Measurements from ENCODE around the gene MIER2.
A peak's percentile ranks its signal among the peaks of the same experiment; 100 is the strongest.

Gene MIER2

GRCh38 chr19:277581-278165 is 66.9 kb downstream of the MIER2 start:
- no peak overlapping the region for H3K23ac ChIP-seq (ENCODE audit: low read depth, low read length, poor library complexity)
- no peak overlapping the region for H3K4me2 ChIP-seq (ENCODE audit: insufficient read depth, low read length, poor library complexity, severe bottlenecking)
- no peak overlapping the region for H3K18ac ChIP-seq (ENCODE audit: low read length)
- H3K14ac ChIP-seq (ENCODE audit: low read length): no peak overlapping the region
- DNase-seq (ENCODE audit: low spot score): peak; percentile 63
- no peak overlapping the region for H3K4me3 ChIP-seq (ENCODE audit: low read length in 2 of 2)
- H4K91ac ChIP-seq (ENCODE audit: low read depth, low read length, poor library complexity): no peak overlapping the region
- no peak overlapping the region for H3K27ac ChIP-seq (replicated peaks; ENCODE audit: low read length)
- H3K9ac ChIP-seq (ENCODE audit: low read depth, low read length, poor library complexity): no peak overlapping the region
- H4K8ac ChIP-seq (ENCODE audit: low read depth, low read length): no peak overlapping the region
- H2BK120ac ChIP-seq (ENCODE audit: low read depth, low read length): no peak overlapping the region
- peaks cover 0 to 29% (median 14%) of the 10 kb centered on the region in 3 experiments for H3K27me3 ChIP-seq (ENCODE audit: control insufficient read depth in 3 of 3, insufficient read depth in 3 of 3, low read depth in 1 of 3, low read length in 3 of 3)
- H2AFZ ChIP-seq (ENCODE audit: low read length): no peak overlapping the region
- H3K4ac ChIP-seq (ENCODE audit: low read length): no peak overlapping the region
- H2BK15ac ChIP-seq (ENCODE audit: low read length): no peak overlapping the region
- WGBS, 2 donors (ENCODE audit: extremely low coverage in 2 of 2, insufficient read length in 2 of 2, insufficient replicate concordance in 1 of 2): no CpG with 5 or more reads among the region's 21 CpGs
- H2BK12ac ChIP-seq (ENCODE audit: low read length): no peak overlapping the region
- H2AK5ac ChIP-seq (ENCODE audit: low read depth, low read length): no peak overlapping the region
- H3K36me3 ChIP-seq (replicated peaks in 1 of 2; ENCODE audit: control insufficient read depth in 2 of 2, insufficient read depth in 2 of 2, low read length in 2 of 2): no peaks in the 10 kb centered on the region
- H3K79me1 ChIP-seq (ENCODE audit: low read depth, low read length): no peaks in the 10 kb centered on the region
- no peak overlapping the region for H2BK5ac ChIP-seq (ENCODE audit: low read length)
- H3K9me3 ChIP-seq (replicated peaks in 1 of 2; ENCODE audit: control insufficient read depth in 2 of 2, insufficient read depth in 1 of 2, low read depth in 1 of 2, low read length in 2 of 2): no peaks in the 10 kb centered on the region
- H3K4me1 ChIP-seq (ENCODE audit: control insufficient read depth in 2 of 2, insufficient read depth in 1 of 2, low read depth in 1 of 2, low read length in 2 of 2): peaks cover 9 to 14% of the 10 kb centered on the region in 2 donors

DNA sequence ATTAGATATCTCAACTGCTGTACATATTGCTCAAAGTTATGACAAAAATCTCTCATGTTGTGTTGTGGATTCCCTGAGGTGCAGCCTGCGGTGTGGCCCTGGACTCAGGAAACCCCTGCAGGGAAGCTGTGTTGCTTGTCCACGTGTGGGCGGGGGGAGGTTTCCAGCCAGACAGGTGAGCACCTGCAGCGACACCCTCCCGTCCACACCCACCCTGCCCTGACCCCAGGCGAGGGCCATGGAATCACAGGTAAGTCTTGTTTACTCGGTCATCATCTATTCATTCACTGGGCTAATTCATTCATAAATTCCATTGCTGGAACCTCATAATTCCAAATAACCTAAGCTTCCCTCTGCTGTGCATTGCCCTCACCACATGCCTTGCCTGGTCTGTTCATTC is 67.5 kb downstream of the MIER2 start:
- peaks cover 0 to 29% (median 12%) of the 10 kb centered on the region in 3 experiments for H3K27me3 ChIP-seq (ENCODE audit: control insufficient read depth in 3 of 3, insufficient read depth in 3 of 3, low read depth in 1 of 3, low read length in 3 of 3)
- no peaks in the 10 kb centered on the region for H3K36me3 ChIP-seq (replicated peaks in 1 of 2; ENCODE audit: control insufficient read depth in 2 of 2, insufficient read depth in 2 of 2, low read length in 2 of 2)
- no peak overlapping the region for H3K4me3 ChIP-seq (ENCODE audit: low read length in 2 of 2)
- WGBS, 2 donors (ENCODE audit: extremely low coverage in 2 of 2, insufficient read length in 2 of 2, insufficient replicate concordance in 1 of 2): no CpG with 5 or more reads among the region's 7 CpGs
- H3K14ac ChIP-seq (ENCODE audit: low read length): no peak overlapping the region
- no peak overlapping the region for H3K27ac ChIP-seq (replicated peaks; ENCODE audit: low read length)
- H3K18ac ChIP-seq (ENCODE audit: low read length): no peak overlapping the region
- H3K4me2 ChIP-seq (ENCODE audit: insufficient read depth, low read length, poor library complexity, severe bottlenecking): no peak overlapping the region
- no peak for DNase-seq (ENCODE audit: low spot score)
- H2AK5ac ChIP-seq (ENCODE audit: low read depth, low read length): no peak overlapping the region
- no peak overlapping the region for H4K8ac ChIP-seq (ENCODE audit: low read depth, low read length)
- no peaks in the 10 kb centered on the region for H3K9me3 ChIP-seq (replicated peaks in 1 of 2; ENCODE audit: control insufficient read depth in 2 of 2, insufficient read depth in 1 of 2, low read depth in 1 of 2, low read length in 2 of 2)
- H3K23ac ChIP-seq (ENCODE audit: low read depth, low read length, poor library complexity): no peak overlapping the region
- no peak overlapping the region for H2BK120ac ChIP-seq (ENCODE audit: low read depth, low read length)
- H2BK12ac ChIP-seq (ENCODE audit: low read length): no peak overlapping the region
- H3K4ac ChIP-seq (ENCODE audit: low read length): no peak overlapping the region
- H3K9ac ChIP-seq (ENCODE audit: low read depth, low read length, poor library complexity): no peak overlapping the region
- no peak overlapping the region for H2AFZ ChIP-seq (ENCODE audit: low read length)
- no peak overlapping the region for H2BK5ac ChIP-seq (ENCODE audit: low read length)
- H4K91ac ChIP-seq (ENCODE audit: low read depth, low read length, poor library complexity): no peak overlapping the region
- H3K4me1 ChIP-seq (ENCODE audit: control insufficient read depth in 2 of 2, insufficient read depth in 1 of 2, low read depth in 1 of 2, low read length in 2 of 2): peaks cover 9 to 14% of the 10 kb centered on the region in 2 donors
- H2BK15ac ChIP-seq (ENCODE audit: low read length): no peak overlapping the region
- H3K79me1 ChIP-seq (ENCODE audit: low read depth, low read length): no peaks in the 10 kb centered on the region

DNA sequence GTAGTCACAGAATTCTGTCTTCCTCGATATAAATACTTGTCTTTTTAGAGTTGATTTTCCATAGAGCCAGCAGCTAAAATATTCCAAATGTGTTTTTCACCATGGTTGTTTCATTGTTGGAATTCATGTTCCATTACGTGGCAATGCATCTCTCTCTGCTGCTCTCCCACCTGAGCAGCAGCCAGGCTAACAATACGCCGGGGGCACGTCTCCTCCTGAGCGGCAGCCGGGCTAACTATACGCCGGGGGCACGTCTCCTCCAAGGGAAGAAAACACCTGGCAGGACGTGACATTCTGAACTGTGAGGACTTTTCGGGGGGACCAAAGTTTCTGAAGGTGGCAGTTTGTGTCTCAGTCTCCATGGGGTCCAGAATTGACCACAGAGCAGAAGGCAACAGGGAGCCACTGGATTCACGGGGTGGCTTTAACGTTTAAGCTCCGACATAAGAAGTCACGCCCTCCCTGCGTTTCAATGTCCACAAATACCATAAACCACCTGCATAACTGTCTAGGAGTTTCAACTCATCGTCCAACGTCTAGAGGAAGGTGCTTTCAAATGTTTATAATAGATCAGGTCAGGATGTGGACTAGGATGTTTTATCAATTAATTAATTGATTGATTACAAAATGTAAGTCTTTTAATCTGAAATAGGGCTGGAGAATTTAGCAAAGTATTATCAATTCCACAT is 68.5 kb downstream of the MIER2 start:
- Histone ChIP-seq H2BK15ac (ENCODE audit: low read length) (no peak overlapping the region), H2AFZ (ENCODE audit: low read length) (no peak overlapping the region), H3K4me2 (ENCODE audit: insufficient read depth, low read length, poor library complexity, severe bottlenecking) (no peak overlapping the region), H2AK5ac (ENCODE audit: low read depth, low read length) (no peak overlapping the region), H3K27me3 (ENCODE audit: control insufficient read depth in 3 of 3, insufficient read depth in 3 of 3, low read depth in 1 of 3, low read length in 3 of 3) (peaks cover 0 to 29% (median 10%) of the 10 kb centered on the region in 3 experiments), H3K4me1 (ENCODE audit: control insufficient read depth in 2 of 2, insufficient read depth in 1 of 2, low read depth in 1 of 2, low read length in 2 of 2) (peaks cover 9 to 11% of the 10 kb centered on the region in 2 donors), H3K36me3 (replicated peaks in 1 of 2; ENCODE audit: control insufficient read depth in 2 of 2, insufficient read depth in 2 of 2, low read length in 2 of 2) (no peaks in the 10 kb centered on the region), H3K14ac (ENCODE audit: low read length) (no peak overlapping the region), H2BK120ac (ENCODE audit: low read depth, low read length) (no peak overlapping the region), H2BK12ac (ENCODE audit: low read length) (no peak overlapping the region), H3K9me3 (replicated peaks in 1 of 2; ENCODE audit: control insufficient read depth in 2 of 2, insufficient read depth in 1 of 2, low read depth in 1 of 2, low read length in 2 of 2) (no peaks in the 10 kb centered on the region), H3K18ac (ENCODE audit: low read length) (no peak overlapping the region), H3K4me3 (ENCODE audit: low read length in 2 of 2) (no peak overlapping the region), H3K27ac (replicated peaks; ENCODE audit: low read length) (no peak overlapping the region), H3K23ac (ENCODE audit: low read depth, low read length, poor library complexity) (no peak overlapping the region), H3K79me1 (ENCODE audit: low read depth, low read length) (no peaks in the 10 kb centered on the region), H3K4ac (ENCODE audit: low read length) (no peak overlapping the region), H3K9ac (ENCODE audit: low read depth, low read length, poor library complexity) (no peak overlapping the region), H4K8ac (ENCODE audit: low read depth, low read length) (no peak overlapping the region), H4K91ac (ENCODE audit: low read depth, low read length, poor library complexity) (no peak overlapping the region), H2BK5ac (ENCODE audit: low read length) (no peak overlapping the region)
- no CpG with 5 or more reads among the region's 19 CpGs for WGBS, 2 donors (ENCODE audit: extremely low coverage in 2 of 2, insufficient read length in 2 of 2, insufficient replicate concordance in 1 of 2)
- DNase-seq (ENCODE audit: low spot score): no peak

DNA sequence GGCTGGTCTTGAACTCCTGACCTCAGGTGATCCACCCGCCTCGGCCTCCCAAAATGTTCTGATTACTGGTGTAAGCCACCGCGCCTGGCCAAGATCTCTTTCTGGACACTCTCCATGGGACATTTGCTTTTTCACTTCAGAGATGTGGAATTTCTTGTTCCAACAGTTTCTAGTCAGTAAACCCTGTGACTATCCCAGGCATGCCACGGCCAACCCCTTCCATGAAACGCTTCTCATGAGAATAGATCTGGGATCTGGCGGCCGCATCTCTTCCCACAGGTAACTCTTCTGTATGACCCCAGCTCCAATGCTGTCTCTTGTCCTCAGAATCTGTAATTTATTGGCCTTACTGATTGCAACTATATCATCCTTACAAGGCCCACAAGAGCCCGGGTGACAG is 69.6 kb downstream of the MIER2 start:
- Histone ChIP-seq H2BK120ac (ENCODE audit: low read depth, low read length) (no peak overlapping the region), H2AFZ (ENCODE audit: low read length) (no peak overlapping the region), H3K27ac (replicated peaks; ENCODE audit: low read length) (no peak overlapping the region), H4K8ac (ENCODE audit: low read depth, low read length) (no peak overlapping the region), H3K9me3 (replicated peaks in 1 of 2; ENCODE audit: control insufficient read depth in 2 of 2, insufficient read depth in 1 of 2, low read depth in 1 of 2, low read length in 2 of 2) (no peaks in the 10 kb centered on the region), H3K9ac (ENCODE audit: low read depth, low read length, poor library complexity) (no peak overlapping the region), H3K4ac (ENCODE audit: low read length) (no peak overlapping the region), H2BK15ac (ENCODE audit: low read length) (no peak overlapping the region), H4K91ac (ENCODE audit: low read depth, low read length, poor library complexity) (no peak overlapping the region), H3K23ac (ENCODE audit: low read depth, low read length, poor library complexity) (no peak overlapping the region), H3K18ac (ENCODE audit: low read length) (no peak overlapping the region), H2BK5ac (ENCODE audit: low read length) (no peak overlapping the region), H3K79me1 (ENCODE audit: low read depth, low read length) (no peaks in the 10 kb centered on the region), H3K27me3 (ENCODE audit: control insufficient read depth in 3 of 3, insufficient read depth in 3 of 3, low read depth in 1 of 3, low read length in 3 of 3) (peaks cover 0 to 28% (median 9%) of the 10 kb centered on the region in 3 experiments), H2BK12ac (ENCODE audit: low read length) (no peak overlapping the region), H3K36me3 (replicated peaks in 1 of 2; ENCODE audit: control insufficient read depth in 2 of 2, insufficient read depth in 2 of 2, low read length in 2 of 2) (no peaks in the 10 kb centered on the region), H3K4me2 (ENCODE audit: insufficient read depth, low read length, poor library complexity, severe bottlenecking) (no peak overlapping the region), H2AK5ac (ENCODE audit: low read depth, low read length) (no peak overlapping the region), H3K4me3 (ENCODE audit: low read length in 2 of 2) (no peak overlapping the region), H3K4me1 (ENCODE audit: control insufficient read depth in 2 of 2, insufficient read depth in 1 of 2, low read depth in 1 of 2, low read length in 2 of 2) (peaks cover 0 to 3% of the 10 kb centered on the region in 2 donors), H3K14ac (ENCODE audit: low read length) (no peak overlapping the region)
- no CpG with 5 or more reads among the region's 9 CpGs for WGBS, 2 donors (ENCODE audit: extremely low coverage in 2 of 2, insufficient read length in 2 of 2, insufficient replicate concordance in 1 of 2)
- no peak for DNase-seq (ENCODE audit: low spot score)
